ENCODE data around the gene PRDM16. TPM values are rescaled to one million over a fixed set of nuclear protein-coding genes. Genes with fewer than 3 reads are reported as not detected.

The PRDM16 gene
- total and polyA plus RNA-seq, 2 of the 13 experiments (the other 11 are each of a cell fraction or from before 2014, with no cell fraction given): 0.15 to 0.81 TPM

DNA sequence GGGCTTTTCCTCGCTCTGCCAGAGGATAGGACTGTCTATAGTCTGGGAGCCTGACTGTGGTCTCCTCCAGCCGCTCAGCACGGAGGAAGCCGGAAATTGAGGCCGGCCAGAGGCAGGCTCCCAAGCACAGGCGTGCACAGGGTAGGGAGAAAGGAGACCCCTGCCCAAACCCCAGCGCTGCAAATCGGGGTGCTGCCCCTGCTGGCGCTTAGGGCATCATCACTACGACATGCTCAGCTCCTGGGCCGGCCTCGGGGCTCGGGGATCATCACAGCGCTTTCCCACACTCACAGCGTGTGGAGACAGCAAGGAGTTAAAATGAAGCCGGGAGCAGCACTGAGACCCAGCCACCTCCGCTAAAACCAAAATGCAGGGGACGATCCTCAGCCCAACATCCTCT lies 322.7 kb downstream of the PRDM16 start (continued):
- no peak for TF ChIP-seq ZSCAN30 (CRISPR knock-in tag; IDR thresholded peaks at IDR 0.05)
- TF ChIP-seq ZNF577 (CRISPR knock-in tag; IDR thresholded peaks at IDR 0.05; ENCODE audit: borderline replicate concordance, low read depth): no peak
- no peak for TF ChIP-seq REL (CRISPR knock-in tag; conservative IDR thresholded peaks at IDR 0.05)
- TF ChIP-seq, protein P1, sequence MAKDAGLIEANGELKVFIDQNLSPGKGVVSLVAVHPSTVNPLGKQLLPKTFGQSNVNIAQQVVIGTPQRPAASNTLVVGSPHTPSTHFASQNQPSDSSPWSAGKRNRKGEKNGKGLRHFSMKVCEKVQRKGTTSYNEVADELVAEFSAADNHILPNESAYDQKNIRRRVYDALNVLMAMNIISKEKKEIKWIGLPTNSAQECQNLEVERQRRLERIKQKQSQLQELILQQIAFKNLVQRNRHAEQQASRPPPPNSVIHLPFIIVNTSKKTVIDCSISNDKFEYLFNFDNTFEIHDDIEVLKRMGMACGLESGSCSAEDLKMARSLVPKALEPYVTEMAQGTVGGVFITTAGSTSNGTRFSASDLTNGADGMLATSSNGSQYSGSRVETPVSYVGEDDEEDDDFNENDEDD (CRISPR knock-in tag; IDR thresholded peaks at IDR 0.05; ENCODE audit: borderline replicate concordance): no peak
- TF ChIP-seq, protein P2, sequence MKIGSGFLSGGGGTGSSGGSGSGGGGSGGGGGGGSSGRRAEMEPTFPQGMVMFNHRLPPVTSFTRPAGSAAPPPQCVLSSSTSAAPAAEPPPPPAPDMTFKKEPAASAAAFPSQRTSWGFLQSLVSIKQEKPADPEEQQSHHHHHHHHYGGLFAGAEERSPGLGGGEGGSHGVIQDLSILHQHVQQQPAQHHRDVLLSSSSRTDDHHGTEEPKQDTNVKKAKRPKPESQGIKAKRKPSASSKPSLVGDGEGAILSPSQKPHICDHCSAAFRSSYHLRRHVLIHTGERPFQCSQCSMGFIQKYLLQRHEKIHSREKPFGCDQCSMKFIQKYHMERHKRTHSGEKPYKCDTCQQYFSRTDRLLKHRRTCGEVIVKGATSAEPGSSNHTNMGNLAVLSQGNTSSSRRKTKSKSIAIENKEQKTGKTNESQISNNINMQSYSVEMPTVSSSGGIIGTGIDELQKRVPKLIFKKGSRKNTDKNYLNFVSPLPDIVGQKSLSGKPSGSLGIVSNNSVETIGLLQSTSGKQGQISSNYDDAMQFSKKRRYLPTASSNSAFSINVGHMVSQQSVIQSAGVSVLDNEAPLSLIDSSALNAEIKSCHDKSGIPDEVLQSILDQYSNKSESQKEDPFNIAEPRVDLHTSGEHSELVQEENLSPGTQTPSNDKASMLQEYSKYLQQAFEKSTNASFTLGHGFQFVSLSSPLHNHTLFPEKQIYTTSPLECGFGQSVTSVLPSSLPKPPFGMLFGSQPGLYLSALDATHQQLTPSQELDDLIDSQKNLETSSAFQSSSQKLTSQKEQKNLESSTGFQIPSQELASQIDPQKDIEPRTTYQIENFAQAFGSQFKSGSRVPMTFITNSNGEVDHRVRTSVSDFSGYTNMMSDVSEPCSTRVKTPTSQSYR (CRISPR knock-in tag; IDR thresholded peaks at IDR 0.05; ENCODE audit: borderline replicate concordance): no peak

DNA sequence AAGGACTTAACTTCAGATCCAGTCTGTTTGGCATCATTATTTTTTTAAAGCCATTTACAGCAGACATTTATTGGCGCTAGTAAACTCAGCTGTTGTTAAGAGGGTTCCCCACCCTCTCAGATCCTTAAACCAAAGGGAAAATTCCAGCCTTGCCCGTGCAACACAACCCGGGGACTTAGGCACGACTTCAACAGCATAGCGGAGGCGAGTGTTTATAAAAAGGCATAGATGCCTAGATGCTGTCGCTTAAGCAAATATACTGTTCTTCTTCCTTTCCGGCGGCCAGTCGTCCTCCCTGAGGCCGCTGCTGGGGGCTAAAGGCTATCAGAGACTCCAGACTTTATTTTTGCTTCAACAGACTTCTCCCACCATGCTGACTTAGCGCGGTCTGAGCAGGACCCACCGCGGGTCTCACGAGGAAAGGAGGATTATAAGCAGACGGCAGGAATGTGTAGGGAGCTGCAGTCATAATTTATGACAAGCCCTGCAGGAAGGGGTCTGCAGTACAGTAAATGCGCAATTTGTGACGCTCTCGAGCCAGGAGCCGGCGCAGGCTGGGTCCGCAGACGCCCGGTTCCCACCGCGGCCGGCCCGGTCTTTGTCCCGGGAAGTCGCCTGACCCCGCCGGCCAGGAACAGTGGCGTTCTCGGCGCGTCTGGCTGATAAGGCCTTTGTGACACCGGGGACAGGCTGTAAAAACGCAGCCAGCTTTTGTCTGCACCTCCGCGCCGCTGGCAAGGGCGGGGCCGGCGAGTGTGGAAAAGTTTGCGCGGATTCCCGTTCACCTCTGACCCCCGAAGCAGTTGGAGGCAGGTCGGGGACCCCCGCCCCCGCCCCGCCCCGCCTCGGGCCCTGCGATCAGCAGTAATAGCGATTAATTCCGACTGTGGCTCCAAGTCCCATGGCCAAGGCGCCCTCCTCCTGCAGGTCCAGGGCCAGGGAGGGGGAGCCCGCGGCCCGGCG lies 324.3 kb downstream of the PRDM16 start:
- ChIA-PET CTCF (ENCODE audit: low intra/inter-chr PET ratio, low total read pairs) (no interaction called here), POLR2A (no interaction called here)
- Histone ChIP-seq H2AFZ (ENCODE audit: low read length) (no peak overlapping the region), H3K9ac (ENCODE audit: insufficient read depth, low read depth, low read length) (no peak overlapping the region), H3K4me1 (ENCODE audit: insufficient read depth, low read length) (peaks cover 38% of the 10 kb centered on the region), H4K20me1 (ENCODE audit: insufficient read depth, low read length) (no peaks in the 10 kb centered on the region), H3K9me3 (ENCODE audit: low read length) (no peaks in the 10 kb centered on the region), H3K4me2 (ENCODE audit: low read depth, low read length) (peak overlapping the region; percentile 59), H3K4me3 (replicated peaks in 1 of 3; ENCODE audit: insufficient read depth in 1 of 3, low read depth in 2 of 3, low read length in 3 of 3) (peak overlapping the region in 2 of 3 experiments; percentile 27 to 39; a peak in 4 of 6 replicates), H3K36me3 (replicated peaks in 1 of 2; ENCODE audit: control insufficient read depth in 1 of 2, insufficient read depth in 2 of 2, low read length in 2 of 2) (no peaks in the 10 kb centered on the region), H3K79me2 (ENCODE audit: insufficient read depth, low read length) (no peaks in the 10 kb centered on the region), H3K27ac (ENCODE audit: extremely low read length, insufficient read depth, low read length) (no peak overlapping the region), H3K27me3 (ENCODE audit: control insufficient read depth in 1 of 2, insufficient read depth in 2 of 2, low read length in 2 of 2) (peaks cover 6 to 18% of the 10 kb centered on the region in 2 experiments; a peak in 4 of 5 replicates)
- WGBS (ENCODE audit: low lambda C conversion rate): 55% methylated on average over 26 of the region's 63 CpGs
- intact Hi-C loops (cut with micrococcal nuclease; ENCODE audit: unreplicated experiment): no loop called here
- ATAC-seq (peak; percentile 43), FAIRE-seq (no peak), DNase-seq (ENCODE audit: low spot score) (no peak)
- in situ Hi-C loops (cut with HindIII; ENCODE audit: extremely low pct_ligation_motif_present, low pct_unique_long_range_greater_than_20kb): no loop called here
- BruUV-seq (replicated peaks): no TSS peak
- TF ChIP-seq ZNF138 (CRISPR knock-in tag; IDR thresholded peaks at IDR 0.05; ENCODE audit: low read depth) (no peak), GPN1 (CRISPR knock-in tag; IDR thresholded peaks at IDR 0.05; ENCODE audit: borderline replicate concordance) (no peak), ZSCAN29 (CRISPR knock-in tag; conservative IDR thresholded peaks at IDR 0.05) (no peak), TBP (CRISPR knock-in tag; IDR thresholded peaks at IDR 0.05) (no peak)
- TF ChIP-seq, protein P3, sequence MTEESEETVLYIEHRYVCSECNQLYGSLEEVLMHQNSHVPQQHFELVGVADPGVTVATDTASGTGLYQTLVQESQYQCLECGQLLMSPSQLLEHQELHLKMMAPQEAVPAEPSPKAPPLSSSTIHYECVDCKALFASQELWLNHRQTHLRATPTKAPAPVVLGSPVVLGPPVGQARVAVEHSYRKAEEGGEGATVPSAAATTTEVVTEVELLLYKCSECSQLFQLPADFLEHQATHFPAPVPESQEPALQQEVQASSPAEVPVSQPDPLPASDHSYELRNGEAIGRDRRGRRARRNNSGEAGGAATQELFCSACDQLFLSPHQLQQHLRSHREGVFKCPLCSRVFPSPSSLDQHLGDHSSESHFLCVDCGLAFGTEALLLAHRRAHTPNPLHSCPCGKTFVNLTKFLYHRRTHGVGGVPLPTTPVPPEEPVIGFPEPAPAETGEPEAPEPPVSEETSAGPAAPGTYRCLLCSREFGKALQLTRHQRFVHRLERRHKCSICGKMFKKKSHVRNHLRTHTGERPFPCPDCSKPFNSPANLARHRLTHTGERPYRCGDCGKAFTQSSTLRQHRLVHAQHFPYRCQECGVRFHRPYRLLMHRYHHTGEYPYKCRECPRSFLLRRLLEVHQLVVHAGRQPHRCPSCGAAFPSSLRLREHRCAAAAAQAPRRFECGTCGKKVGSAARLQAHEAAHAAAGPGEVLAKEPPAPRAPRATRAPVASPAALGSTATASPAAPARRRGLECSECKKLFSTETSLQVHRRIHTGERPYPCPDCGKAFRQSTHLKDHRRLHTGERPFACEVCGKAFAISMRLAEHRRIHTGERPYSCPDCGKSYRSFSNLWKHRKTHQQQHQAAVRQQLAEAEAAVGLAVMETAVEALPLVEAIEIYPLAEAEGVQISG (CRISPR knock-in tag; IDR thresholded peaks at IDR 0.05): no peak
- TF ChIP-seq, protein P4, sequence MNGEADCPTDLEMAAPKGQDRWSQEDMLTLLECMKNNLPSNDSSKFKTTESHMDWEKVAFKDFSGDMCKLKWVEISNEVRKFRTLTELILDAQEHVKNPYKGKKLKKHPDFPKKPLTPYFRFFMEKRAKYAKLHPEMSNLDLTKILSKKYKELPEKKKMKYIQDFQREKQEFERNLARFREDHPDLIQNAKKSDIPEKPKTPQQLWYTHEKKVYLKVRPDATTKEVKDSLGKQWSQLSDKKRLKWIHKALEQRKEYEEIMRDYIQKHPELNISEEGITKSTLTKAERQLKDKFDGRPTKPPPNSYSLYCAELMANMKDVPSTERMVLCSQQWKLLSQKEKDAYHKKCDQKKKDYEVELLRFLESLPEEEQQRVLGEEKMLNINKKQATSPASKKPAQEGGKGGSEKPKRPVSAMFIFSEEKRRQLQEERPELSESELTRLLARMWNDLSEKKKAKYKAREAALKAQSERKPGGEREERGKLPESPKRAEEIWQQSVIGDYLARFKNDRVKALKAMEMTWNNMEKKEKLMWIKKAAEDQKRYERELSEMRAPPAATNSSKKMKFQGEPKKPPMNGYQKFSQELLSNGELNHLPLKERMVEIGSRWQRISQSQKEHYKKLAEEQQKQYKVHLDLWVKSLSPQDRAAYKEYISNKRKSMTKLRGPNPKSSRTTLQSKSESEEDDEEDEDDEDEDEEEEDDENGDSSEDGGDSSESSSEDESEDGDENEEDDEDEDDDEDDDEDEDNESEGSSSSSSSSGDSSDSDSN (CRISPR knock-in tag; IDR thresholded peaks at IDR 0.05): peak; percentile 55
